Stimulated activated memory B cell treated with anti-CD40 and anti-IgM and Interleukin-4, amounts not matched to agents 10 μg/mL and 1 μg/mL and 100 μg/mL, for 72 hours (primary cell): Measurements from ENCODE around the gene MPEG1.

Source experiments
- ATAC-seq: fragments of 150-1000 bp; cut with Tn5 transposase; 2 replicates; pipeline ENCODE4 v1.10.0; 2021
- H3K27ac Mint-ChIP-seq: one replicate; pipeline ENCODE4 v1.8.0; 2022; ENCODE audit warnings: mild to moderate bottlenecking, mixed read lengths
- H3K27me3 Mint-ChIP-seq: one replicate; pipeline ENCODE4 v1.8.0; 2022; ENCODE audit warnings: mixed read lengths
- H3K36me3 Mint-ChIP-seq: one replicate; pipeline ENCODE4 v1.8.0; 2022; ENCODE audit warnings: mixed read lengths
- H3K4me1 Mint-ChIP-seq: one replicate; pipeline ENCODE4 v1.8.0; 2022; ENCODE audit warnings: mixed read lengths
- H3K4me3 Mint-ChIP-seq: one replicate; pipeline ENCODE4 v1.8.0; 2022; ENCODE audit warnings: mild to moderate bottlenecking, moderate library complexity, mixed read lengths
- H3K9me3 Mint-ChIP-seq: one replicate; pipeline ENCODE4 v1.8.0; 2022; ENCODE audit warnings: mixed read lengths

MPEG1 gene

DNA sequence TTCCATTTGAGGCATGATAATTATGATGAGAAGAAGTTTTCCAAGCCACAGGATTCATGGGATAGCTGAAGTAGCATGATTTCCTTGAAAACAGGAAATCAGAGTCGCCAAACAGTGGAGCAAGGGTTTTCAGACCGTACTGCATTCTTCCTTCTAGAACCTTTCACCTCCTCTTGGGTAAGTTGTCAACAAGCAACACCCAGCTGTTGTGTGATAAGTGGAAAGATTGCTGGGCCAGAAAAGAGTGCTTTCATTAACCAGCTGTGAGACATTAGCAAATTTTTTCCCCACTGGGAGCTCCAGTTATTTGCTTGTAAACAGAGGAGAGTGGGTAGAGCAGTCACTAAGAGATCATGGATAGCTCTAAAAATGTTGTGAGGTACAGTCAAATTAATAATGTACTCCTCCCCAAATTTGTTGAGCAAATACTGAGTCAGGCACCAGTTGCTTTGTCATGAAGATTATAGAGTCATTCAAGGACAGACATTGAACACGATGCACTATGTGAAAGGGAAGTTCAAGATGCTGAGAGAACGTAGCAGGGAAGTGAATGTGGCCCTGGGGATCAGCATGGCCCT lies 11.7 kb upstream of the MPEG1 start:
- no peaks in the 10 kb centered on the region for H3K27me3 Mint-ChIP-seq
- H3K27ac Mint-ChIP-seq: peak overlapping the region; percentile 59
- no peak overlapping the region for H3K4me3 Mint-ChIP-seq
- H3K9me3 Mint-ChIP-seq: no peaks in the 10 kb centered on the region
- H3K4me1 Mint-ChIP-seq: peaks cover 56% of the 10 kb centered on the region
- peak; percentile 55 for ATAC-seq
- H3K36me3 Mint-ChIP-seq: no peaks in the 10 kb centered on the region

DNA sequence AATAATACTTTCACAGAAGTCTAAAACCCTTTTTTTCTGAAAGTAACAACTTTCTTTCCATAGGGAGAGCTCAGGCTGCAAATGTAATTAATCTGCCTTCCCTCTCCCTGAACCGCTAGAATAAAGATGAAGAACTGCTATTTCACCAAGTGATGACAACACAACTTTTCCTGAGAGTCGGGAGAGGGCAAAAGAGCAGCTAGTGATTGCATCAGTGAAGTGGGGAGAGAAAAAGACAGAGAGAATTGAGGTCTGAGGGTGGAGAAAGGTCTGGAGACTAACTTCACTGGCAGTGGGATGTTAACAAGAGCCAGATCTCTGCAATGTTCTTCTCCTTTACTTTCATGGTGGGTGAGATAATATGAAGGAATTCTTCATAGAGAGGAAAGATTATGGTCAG lies 10.9 kb upstream of the MPEG1 start:
- Mint-ChIP-seq H3K9me3 (no peaks in the 10 kb centered on the region), H3K27ac (peak overlapping the region; percentile 59), H3K27me3 (no peaks in the 10 kb centered on the region), H3K36me3 (no peaks in the 10 kb centered on the region), H3K4me3 (no peak overlapping the region), H3K4me1 (peaks cover 65% of the 10 kb centered on the region)
- ATAC-seq: no peak

DNA sequence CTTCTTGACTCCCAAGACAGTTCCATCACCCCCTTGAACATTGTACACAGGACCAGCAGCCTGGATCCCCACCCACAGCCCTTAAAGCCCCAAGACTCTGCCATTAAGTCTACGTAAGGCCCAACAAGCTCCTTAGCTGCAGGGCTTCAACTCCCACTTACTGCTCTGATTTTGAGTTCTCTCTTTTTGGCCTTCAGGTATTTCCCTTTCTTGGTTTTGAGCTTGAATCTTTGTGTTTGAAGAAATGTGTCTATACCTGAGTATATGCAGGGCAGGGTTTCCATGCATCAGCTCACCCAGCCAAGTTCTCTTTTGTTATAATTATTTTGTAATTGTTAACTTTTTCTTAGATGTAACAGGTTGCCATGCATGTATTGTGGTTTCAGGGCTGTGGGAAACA lies 10.4 kb upstream of the MPEG1 start:
- Mint-ChIP-seq H3K9me3 (no peaks in the 10 kb centered on the region), H3K36me3 (no peaks in the 10 kb centered on the region), H3K4me1 (peaks cover 69% of the 10 kb centered on the region), H3K27ac (peak overlapping the region; percentile 59), H3K27me3 (no peaks in the 10 kb centered on the region), H3K4me3 (no peak overlapping the region)
- peak; percentile 44 for ATAC-seq

DNA sequence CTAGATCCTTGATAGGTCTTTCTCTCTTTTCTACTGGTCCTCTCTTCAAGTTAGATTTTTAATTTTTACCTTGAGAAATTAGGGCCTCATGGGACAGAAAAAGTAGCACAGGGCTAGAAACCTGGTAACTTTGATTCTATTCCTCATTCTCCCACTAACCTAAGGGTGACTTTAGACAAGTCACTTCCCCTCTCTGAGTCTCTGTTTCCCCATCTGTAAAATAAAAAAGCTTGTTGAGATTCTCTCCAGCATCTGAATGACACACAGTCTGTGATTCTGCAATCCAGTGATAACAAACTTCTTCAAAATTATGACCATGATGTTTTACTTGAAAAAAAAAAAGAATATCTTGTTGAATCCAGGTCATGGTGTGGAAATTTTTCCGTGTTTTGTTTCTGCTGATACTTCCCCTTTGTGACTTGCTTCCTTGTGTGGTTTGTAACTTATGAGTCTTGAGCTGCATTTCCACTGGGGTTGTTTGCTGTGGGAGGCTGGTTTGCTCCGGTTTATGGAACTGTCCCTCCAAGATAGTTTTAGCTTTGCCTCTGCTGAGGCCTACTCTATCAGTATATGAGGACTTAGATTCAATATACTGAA lies 9.8 kb upstream of the MPEG1 start:
- peak; percentile 52 for ATAC-seq

DNA sequence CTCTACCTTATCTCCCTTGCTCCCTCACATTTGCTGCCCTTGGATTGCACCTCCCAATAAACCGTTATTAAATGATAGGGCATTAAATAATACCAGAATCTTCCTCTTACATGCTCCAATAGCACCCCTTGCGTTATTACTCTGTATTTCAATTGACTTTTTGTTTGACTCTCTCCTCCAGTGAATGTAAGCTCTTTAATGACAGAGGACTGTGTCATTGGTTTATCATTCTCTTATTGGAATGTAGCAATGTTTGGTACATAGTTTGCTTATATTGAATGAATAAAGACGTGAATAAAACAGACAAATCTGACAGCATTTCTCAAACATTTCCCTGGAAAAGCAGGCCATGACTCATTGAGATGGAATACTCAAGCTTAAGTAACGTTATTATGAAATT lies 8.7 kb upstream of the MPEG1 start:
- ATAC-seq: no peak
- H3K27ac Mint-ChIP-seq: no peak overlapping the region
- no peak overlapping the region for H3K4me3 Mint-ChIP-seq
- H3K4me1 Mint-ChIP-seq: peaks cover 86% of the 10 kb centered on the region
- peaks cover 5% of the 10 kb centered on the region for H3K36me3 Mint-ChIP-seq
- H3K9me3 Mint-ChIP-seq: peaks cover 3% of the 10 kb centered on the region
- no peaks in the 10 kb centered on the region for H3K27me3 Mint-ChIP-seq

More for the DNA sequence above, 9.8 kb upstream of the MPEG1 start:
- Mint-ChIP-seq H3K4me1 (peaks cover 75% of the 10 kb centered on the region), H3K4me3 (no peak overlapping the region), H3K27ac (peak overlapping the region; percentile 59), H3K36me3 (peaks cover 3% of the 10 kb centered on the region), H3K9me3 (peaks cover 2% of the 10 kb centered on the region), H3K27me3 (no peaks in the 10 kb centered on the region)

DNA sequence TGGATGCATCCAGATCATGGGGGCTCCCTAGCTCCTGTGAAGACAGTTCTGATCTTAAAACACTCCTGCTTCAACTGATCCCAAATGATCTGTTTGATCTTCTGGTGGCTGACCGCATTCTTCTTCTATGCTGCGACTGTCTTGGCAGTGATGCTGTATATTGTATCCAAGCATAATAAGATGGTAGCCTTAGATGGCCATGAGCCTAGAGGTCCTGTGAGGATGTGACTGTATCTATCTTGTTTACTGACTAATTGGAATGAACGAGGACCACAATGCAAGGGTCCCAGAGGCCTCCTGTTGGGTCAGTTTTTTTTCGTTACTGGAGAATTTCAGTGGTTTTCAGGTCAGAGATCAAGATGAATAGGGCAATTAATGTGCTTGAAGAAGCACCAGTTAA lies 7.1 kb upstream of the MPEG1 start:
- peaks cover 5% of the 10 kb centered on the region for H3K36me3 Mint-ChIP-seq
- H3K4me3 Mint-ChIP-seq: no peak overlapping the region
- H3K27me3 Mint-ChIP-seq: no peaks in the 10 kb centered on the region
- peak overlapping the region; percentile 30 for H3K27ac Mint-ChIP-seq
- H3K9me3 Mint-ChIP-seq: peaks cover 3% of the 10 kb centered on the region
- no peak for ATAC-seq
- H3K4me1 Mint-ChIP-seq: peaks cover 94% of the 10 kb centered on the region

DNA sequence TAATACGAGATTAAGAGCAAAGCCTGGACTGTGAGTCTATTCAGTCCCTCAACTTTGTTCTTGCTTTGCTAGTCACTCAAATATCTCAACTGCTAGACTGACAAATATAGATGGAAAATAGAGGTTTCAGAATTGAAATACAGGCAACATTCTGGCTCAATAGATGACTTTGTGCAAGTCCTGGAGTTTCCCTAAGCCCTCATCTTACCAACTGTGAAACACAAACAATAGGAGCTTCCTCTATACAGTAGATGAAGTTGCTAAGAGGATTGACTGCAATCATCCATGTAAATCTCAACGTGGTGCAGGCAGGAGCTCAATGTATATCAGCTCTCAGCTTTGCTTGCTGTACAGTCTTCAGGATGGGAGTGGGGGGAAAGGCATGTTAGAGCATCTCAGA lies 6.2 kb upstream of the MPEG1 start:
- no peaks in the 10 kb centered on the region for H3K27me3 Mint-ChIP-seq
- peaks cover 5% of the 10 kb centered on the region for H3K36me3 Mint-ChIP-seq
- H3K27ac Mint-ChIP-seq: peak overlapping the region; percentile 98
- no peak overlapping the region for H3K4me3 Mint-ChIP-seq
- H3K9me3 Mint-ChIP-seq: peaks cover 3% of the 10 kb centered on the region
- H3K4me1 Mint-ChIP-seq: peaks cover 93% of the 10 kb centered on the region
- ATAC-seq: peak; percentile 13

DNA sequence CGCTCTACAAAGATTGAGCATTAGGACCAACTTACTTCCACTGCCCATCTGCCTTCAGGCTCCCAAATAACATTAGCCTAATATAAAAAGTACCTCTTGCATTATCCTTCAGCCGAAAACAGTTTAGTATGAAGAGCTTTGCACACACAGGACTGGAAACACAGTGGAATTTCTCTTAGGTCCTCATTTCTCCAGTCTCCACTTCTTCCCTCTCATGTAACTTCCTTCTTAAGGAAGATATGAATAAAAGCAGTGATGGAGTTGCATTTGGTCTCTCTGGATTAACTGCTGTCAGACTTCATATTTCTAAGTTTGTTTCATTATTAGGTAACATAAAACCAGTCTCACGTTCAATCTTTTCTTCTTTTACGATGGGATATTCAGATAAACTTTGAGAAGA lies 5.6 kb upstream of the MPEG1 start:
- Mint-ChIP-seq H3K4me1 (peaks cover 92% of the 10 kb centered on the region), H3K27me3 (no peaks in the 10 kb centered on the region), H3K9me3 (peaks cover 3% of the 10 kb centered on the region), H3K27ac (peak overlapping the region; percentile 98), H3K4me3 (no peak overlapping the region), H3K36me3 (peaks cover 5% of the 10 kb centered on the region)
- ATAC-seq: no peak

DNA sequence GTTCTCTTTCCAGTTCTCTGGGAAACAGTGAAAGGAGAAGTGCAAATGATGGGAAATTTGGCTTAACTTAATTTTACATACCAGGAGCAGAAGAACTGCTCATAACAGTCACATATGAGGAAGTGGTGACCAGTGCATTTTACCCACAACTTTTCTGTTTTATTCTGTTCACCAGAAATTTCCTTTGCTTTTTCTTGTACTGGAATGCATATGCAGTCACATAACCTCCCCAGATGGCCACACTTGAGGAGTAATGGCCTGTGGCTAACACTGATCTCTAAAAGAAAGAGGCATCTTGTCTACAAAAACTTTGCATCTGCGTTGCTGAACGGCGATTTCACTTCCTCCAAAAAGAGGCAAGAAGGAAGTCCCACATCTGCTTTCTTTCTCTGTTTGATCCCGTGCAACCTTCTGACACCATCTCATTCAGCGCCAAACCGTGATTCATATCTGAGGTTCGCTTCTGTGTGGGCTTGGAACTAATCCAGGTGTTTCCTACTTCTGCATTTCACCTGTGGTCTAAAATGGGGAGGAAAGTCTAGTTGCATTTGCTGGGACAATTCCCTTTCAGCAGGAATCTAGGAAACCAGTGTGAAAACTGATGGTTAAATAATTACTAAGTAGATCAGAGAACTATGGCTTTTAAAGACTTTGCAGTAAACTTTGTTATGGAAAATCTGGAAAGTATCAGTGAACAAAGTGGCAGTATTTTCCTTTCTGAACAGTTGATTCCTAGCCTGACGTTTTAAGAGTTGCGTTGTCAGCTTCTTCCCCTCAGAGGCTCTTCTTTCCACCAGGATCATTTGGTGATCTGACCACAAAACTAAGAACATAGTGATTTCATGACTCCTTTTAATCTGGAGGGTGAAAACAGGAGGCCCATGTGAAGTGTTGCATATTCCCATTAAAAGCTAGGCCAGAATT lies 4.2 kb upstream of the MPEG1 start:
- no peaks in the 10 kb centered on the region for H3K27me3 Mint-ChIP-seq
- H3K4me1 Mint-ChIP-seq: peaks cover 92% of the 10 kb centered on the region
- H3K27ac Mint-ChIP-seq: peak overlapping the region; percentile 98
- peaks cover 5% of the 10 kb centered on the region for H3K36me3 Mint-ChIP-seq
- peak; percentile 91 for ATAC-seq
- H3K4me3 Mint-ChIP-seq: peak overlapping the region; percentile 15
- H3K9me3 Mint-ChIP-seq: peaks cover 3% of the 10 kb centered on the region

DNA sequence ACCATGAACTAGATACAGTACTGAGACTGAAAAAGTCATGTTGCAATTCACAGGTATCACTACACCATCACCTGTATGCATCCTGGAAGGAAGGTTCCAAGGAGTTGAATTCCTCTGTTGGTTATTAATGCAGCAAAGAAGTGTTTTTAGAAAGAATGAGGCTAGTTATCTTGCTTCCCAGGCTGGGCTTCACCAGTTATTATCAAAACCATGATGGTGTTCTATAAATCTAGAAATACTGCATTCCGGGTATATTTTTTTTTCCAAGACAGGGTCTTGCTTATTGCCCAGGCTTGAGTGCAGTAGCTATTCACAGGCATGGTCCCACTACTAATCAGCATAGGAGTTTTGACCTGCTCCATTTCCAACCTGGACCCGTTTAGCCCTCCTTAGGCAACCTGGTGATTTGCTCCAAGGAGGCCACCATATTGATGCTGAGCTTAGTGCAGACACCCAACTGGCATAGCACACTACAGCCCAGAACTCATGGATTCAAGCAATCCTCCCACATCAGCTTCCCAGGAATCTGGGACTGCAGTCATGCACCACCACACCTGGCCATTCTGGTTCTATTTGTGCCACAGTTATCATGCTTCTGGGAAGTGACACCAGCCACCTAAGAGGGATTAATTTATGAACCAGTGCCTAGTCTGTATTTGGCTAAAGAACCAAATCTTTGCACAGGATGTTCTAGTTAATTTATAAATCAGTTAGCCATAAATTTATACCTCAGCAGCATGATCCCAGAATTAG lies 1.6 kb upstream of the MPEG1 start:
- Mint-ChIP-seq H3K9me3 (peaks cover 3% of the 10 kb centered on the region), H3K4me3 (no peak overlapping the region), H3K27me3 (no peaks in the 10 kb centered on the region), H3K27ac (no peak overlapping the region), H3K4me1 (peaks cover 93% of the 10 kb centered on the region), H3K36me3 (peaks cover 5% of the 10 kb centered on the region)
- ATAC-seq: no peak

DNA sequence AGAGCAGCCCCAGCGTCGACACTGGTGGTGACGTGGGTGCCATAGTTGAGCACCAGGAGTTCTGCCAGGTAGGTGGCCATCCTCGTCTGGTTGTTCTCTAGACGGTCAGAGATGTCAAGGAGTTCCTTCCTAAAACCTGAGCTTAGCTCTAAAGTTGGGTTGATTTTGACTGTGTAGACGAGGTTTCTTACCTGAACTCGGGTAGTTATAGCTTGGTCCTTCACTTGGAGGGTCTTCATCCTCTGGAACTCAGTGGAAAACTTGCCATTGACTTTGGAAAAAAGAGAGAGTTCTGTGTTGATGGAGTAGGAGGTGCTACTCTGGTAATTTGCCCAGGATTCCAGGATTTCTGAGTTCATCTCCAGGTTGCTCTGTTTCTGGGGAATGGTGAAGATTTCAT lies 505 bp downstream of the MPEG1 start:
- Mint-ChIP-seq H3K4me3 (peak overlapping the region; percentile 93), H3K27ac (peak overlapping the region; percentile 92), H3K9me3 (no peaks in the 10 kb centered on the region), H3K4me1 (peaks cover 93% of the 10 kb centered on the region), H3K36me3 (peaks cover 5% of the 10 kb centered on the region), H3K27me3 (no peaks in the 10 kb centered on the region)
- ATAC-seq: no peak

DNA sequence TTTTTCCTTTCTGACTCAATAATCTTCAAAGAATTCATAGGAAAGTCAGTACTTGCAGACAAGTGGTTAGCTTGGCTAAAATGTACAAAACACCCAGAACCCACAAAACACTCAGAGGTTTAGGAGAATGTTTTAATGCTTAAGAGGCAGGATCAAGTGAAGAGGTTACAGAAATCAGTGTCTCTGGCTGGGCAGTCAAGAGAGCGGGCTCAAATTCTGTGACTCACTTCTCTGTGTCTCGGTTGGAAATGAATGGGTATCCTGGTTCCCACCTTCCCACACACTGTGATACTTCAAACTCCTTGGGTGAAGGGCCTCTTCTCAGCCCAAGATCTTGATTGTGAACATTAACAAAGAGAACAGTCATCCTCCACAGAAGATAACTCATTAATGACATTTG lies 3.8 kb downstream of the MPEG1 start:
- no peak for ATAC-seq
- Mint-ChIP-seq H3K27me3 (no peaks in the 10 kb centered on the region), H3K9me3 (no peaks in the 10 kb centered on the region), H3K4me3 (peak overlapping the region; percentile 93), H3K36me3 (peaks cover 16% of the 10 kb centered on the region), H3K4me1 (peaks cover 93% of the 10 kb centered on the region), H3K27ac (peak overlapping the region; percentile 92)

DNA sequence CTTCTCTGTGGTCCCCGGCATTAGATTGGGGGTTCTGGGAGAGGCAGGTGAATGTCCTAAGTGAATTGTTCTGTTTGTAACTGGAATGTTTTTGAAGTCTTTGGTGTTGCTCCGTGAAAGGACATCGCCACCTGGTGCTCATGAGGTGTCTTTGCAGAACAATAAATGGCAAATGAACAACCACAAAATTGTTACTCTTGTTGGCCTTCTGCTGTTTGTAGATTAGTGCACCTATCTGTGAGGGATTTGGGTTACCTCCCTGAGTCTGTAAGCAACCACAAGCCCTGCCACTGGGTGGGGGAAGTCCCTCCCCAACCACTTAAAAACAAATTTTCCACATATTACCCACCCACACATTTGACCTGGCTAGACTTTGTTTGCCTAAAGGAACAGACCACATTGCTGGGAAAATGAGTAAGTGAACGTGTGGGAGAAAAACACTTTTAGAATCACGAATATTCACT lies 4.7 kb downstream of the MPEG1 start:
- Mint-ChIP-seq H3K4me1 (peaks cover 93% of the 10 kb centered on the region), H3K9me3 (no peaks in the 10 kb centered on the region), H3K4me3 (peak overlapping the region; percentile 93), H3K27me3 (no peaks in the 10 kb centered on the region), H3K36me3 (peaks cover 16% of the 10 kb centered on the region), H3K27ac (peak overlapping the region; percentile 92)
- peak; percentile 85 for ATAC-seq

DNA sequence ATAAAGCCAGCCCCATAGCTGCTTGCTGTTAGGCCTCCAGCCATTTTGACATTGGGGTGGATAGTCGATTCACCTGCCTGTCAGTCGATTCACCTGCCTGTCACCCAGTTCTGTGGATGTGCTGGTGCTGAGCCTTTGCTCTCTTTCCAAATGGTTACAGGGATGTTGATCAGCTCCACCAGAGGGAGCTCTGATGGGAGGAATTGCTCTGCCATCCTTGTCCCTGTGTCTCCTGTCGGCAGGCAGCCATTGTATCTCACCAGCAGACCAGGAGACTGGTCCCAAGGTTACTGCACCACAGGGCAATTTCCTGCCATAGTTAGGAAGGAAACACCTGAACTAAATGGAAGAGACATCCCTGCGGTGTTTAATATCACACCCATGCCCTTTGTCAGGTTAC lies 6.1 kb downstream of the MPEG1 start:
- no peak for ATAC-seq
- Mint-ChIP-seq H3K4me3 (peak overlapping the region; percentile 61), H3K4me1 (peaks cover 90% of the 10 kb centered on the region), H3K27me3 (no peaks in the 10 kb centered on the region), H3K36me3 (peaks cover 20% of the 10 kb centered on the region), H3K9me3 (no peaks in the 10 kb centered on the region), H3K27ac (peak overlapping the region; percentile 92)

DNA sequence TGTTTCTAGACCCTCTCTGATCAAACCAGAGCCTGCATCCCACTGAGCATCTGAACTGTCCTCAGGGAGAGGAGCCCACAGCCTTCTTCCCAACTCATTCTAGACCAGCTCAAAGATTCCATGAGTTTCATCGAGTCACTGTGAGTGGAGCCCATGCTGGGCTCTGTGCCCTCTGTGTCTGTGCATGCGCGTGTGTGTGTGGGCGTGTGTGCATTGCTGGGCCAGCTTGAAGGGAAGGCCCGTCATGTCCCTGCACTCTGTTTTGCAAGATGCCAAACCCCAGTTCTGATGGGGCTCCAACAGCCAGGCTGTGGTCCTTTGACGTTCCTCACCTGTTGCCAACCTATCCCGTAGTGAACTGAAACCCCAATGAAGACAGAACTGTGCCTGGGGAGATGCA lies 7.1 kb downstream of the MPEG1 start:
- Mint-ChIP-seq H3K27ac (no peak overlapping the region), H3K27me3 (no peaks in the 10 kb centered on the region), H3K9me3 (no peaks in the 10 kb centered on the region), H3K4me3 (no peak overlapping the region), H3K4me1 (peaks cover 91% of the 10 kb centered on the region), H3K36me3 (peaks cover 30% of the 10 kb centered on the region)
- ATAC-seq: no peak
